KMS-11 (cell line): ENCODE data around the gene GABPB2.

Experiments
- H2AFZ ChIP-seq: fragments of 200-600 bp; sonication (generic); 2 replicates; pipeline ENCODE4 v1.6.1; 2016; ENCODE audit warnings: antibody characterized with exemption, mixed run types, low read depth
- H3K27ac ChIP-seq: fragments of 200-600 bp; sonication (generic); 2 replicates; pipeline ENCODE4 v1.6.1; 2016; ENCODE audit warnings: mild to moderate bottlenecking, mixed run types
- H3K27me3 ChIP-seq: fragments of 200-600 bp; sonication (generic); 2 replicates; pipeline ENCODE4 v1.6.1; 2017; ENCODE audit warnings: mild to moderate bottlenecking, low read depth, mixed run types, moderate library complexity; ENCODE audit not compliant: insufficient read depth
- H3K36me3 ChIP-seq: fragments of 200-600 bp; sonication (generic); 2 replicates; pipeline ENCODE4 v1.6.1; 2017; ENCODE audit warnings: mild to moderate bottlenecking, mixed run types; ENCODE audit not compliant: insufficient read depth
- H3K4me1 ChIP-seq: fragments of 200-600 bp; sonication (generic); 2 replicates; pipeline ENCODE4 v1.6.1; 2016; ENCODE audit warnings: mild to moderate bottlenecking, low read depth, mixed run types; ENCODE audit not compliant: poor library complexity, severe bottlenecking
- H3K4me2 ChIP-seq: fragments of 200-600 bp; sonication (generic); 2 replicates; pipeline ENCODE4 v1.7.0; 2016; ENCODE audit warnings: mild to moderate bottlenecking, mixed run types
- H3K4me3 ChIP-seq: fragments of 200-600 bp; sonication (generic); IDR thresholded peaks from 2 replicates; pipeline ENCODE4 v1.6.1; 2017; ENCODE audit warnings: low read depth, low read length, mixed read lengths; ENCODE audit not compliant: insufficient read depth
- H3K79me2 ChIP-seq: fragments of 200-600 bp; sonication (generic); 2 replicates; pipeline ENCODE4 v1.6.1; 2016; ENCODE audit warnings: low read depth, mixed run types; ENCODE audit not compliant: insufficient read depth
- H3K9ac ChIP-seq: fragments of 200-600 bp; sonication (generic); 2 replicates; pipeline ENCODE4 v1.6.1; 2016; ENCODE audit warnings: mild to moderate bottlenecking, mixed run types
- H4K20me1 ChIP-seq: fragments of 200-600 bp; sonication (generic); 2 replicates; pipeline ENCODE4 v1.6.1; 2016; ENCODE audit warnings: mild to moderate bottlenecking, mixed run types; ENCODE audit not compliant: insufficient read depth
- TF ChIP-seq, protein P1 (sequence below): fragments of 200-600 bp; sonication (generic); conservative IDR thresholded peaks from 2 replicates; pipeline ENCODE4 v1.6.1; 2017; ENCODE audit warnings: low read depth, mild to moderate bottlenecking, antibody characterized with exemption, low read length, moderate library complexity, mixed read lengths

The GABPB2 gene

DNA sequence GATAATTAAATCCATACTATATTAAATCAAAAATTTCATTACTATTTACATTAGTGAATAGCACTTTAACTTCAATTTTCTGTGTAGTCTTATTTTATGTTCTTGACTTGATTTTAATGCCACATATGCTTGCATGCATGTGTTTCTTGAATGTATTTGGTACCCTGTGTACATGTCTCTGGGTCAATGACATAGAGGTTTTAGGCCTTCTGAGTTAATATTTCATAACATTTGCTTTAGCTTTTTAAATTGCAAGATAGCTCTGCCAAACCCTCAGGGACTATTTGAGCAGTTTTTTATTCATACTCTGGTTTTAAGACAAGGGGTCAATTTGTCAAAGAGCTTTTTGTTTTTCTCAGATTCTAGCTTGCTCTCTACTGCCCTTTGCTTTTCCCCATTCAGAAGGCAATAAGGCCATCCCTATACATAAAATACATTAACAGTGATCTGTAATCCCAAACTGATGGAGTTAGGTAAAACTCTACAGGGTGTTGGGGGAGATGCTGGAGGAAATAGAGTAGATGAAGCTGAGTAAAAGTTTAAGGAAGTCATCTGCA is 5.4 kb upstream of the GABPB2 start:
- H3K79me2 ChIP-seq, result 0 out of 2 replicates have a peak, but pooled peaks cover under 1% of the 10 kb centered on the region
- no peak overlapping the region for H3K4me3 ChIP-seq
- H3K27me3 ChIP-seq, result no peaks in the 10 kb centered on the region
- H3K27ac ChIP-seq, result no peak overlapping the region
- no peaks in the 10 kb centered on the region for H4K20me1 ChIP-seq
- H2AFZ ChIP-seq, result no peak overlapping the region
- H3K9ac ChIP-seq, result no peak overlapping the region
- H3K4me2 ChIP-seq, result no peak overlapping the region
- no peaks in the 10 kb centered on the region for H3K36me3 ChIP-seq
- H3K4me1 ChIP-seq, result peaks cover 8% of the 10 kb centered on the region
- TF ChIP-seq, protein P1, sequence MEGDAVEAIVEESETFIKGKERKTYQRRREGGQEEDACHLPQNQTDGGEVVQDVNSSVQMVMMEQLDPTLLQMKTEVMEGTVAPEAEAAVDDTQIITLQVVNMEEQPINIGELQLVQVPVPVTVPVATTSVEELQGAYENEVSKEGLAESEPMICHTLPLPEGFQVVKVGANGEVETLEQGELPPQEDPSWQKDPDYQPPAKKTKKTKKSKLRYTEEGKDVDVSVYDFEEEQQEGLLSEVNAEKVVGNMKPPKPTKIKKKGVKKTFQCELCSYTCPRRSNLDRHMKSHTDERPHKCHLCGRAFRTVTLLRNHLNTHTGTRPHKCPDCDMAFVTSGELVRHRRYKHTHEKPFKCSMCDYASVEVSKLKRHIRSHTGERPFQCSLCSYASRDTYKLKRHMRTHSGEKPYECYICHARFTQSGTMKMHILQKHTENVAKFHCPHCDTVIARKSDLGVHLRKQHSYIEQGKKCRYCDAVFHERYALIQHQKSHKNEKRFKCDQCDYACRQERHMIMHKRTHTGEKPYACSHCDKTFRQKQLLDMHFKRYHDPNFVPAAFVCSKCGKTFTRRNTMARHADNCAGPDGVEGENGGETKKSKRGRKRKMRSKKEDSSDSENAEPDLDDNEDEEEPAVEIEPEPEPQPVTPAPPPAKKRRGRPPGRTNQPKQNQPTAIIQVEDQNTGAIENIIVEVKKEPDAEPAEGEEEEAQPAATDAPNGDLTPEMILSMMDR, result no peak

DNA sequence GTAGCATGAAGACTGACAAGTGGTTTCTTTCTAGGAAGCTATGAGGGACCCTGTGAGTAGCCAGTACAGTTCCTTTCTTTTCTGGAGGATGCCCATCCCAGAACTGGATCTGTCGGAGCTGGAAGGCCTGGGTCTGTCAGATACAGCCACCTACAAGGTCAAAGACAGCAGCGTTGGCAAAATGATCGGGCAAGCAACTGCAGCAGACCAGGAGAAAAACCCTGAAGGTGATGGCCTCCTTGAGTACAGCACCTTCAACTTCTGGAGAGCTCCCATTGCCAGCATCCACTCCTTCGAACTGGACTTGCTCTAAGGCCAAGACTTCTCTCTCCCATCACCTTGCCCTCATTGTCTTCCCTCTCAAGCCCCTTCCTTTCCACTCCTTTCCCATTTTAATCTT is 3.4 kb upstream of the GABPB2 start:
- no peaks in the 10 kb centered on the region for H4K20me1 ChIP-seq
- no peak overlapping the region for H3K4me3 ChIP-seq
- no peak overlapping the region for H2AFZ ChIP-seq
- H3K27ac ChIP-seq, result no peak overlapping the region
- peaks cover 17% of the 10 kb centered on the region for H3K4me1 ChIP-seq
- no peaks in the 10 kb centered on the region for H3K36me3 ChIP-seq
- TF ChIP-seq, protein P1, result no peak
- no peak overlapping the region for H3K4me2 ChIP-seq
- peaks cover 9% of the 10 kb centered on the region for H3K79me2 ChIP-seq
- H3K9ac ChIP-seq, result no peak overlapping the region
- no peaks in the 10 kb centered on the region for H3K27me3 ChIP-seq

DNA sequence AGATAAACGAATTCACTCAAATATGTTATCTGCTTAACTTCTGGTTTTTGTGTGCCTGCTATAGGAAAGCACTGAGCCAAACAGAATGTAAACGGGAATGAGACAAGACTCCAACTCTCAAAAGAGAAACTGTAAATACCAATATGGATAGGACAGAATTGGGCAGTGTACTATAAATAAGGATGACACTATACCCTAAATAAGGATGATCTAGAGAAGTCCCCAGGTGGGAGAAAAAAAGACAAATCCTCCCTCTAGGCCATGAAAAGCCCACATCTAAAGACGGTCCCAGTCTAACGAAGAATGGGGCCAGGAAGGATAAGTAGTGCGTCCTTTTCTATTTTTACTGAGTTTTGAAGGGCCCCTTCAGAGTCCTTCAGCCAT is 1.5 kb upstream of the GABPB2 start:
- Histone ChIP-seq H3K36me3 (no peaks in the 10 kb centered on the region), H3K4me3 (no peak overlapping the region), H3K79me2 (peaks cover 12% of the 10 kb centered on the region), H3K27ac (no peak overlapping the region), H2AFZ (no peak overlapping the region), H3K4me1 (peaks cover 19% of the 10 kb centered on the region), H3K9ac (no peak overlapping the region), H3K4me2 (no peak overlapping the region), H4K20me1 (no peaks in the 10 kb centered on the region), H3K27me3 (no peaks in the 10 kb centered on the region)
- TF ChIP-seq, protein P1, result no peak

DNA sequence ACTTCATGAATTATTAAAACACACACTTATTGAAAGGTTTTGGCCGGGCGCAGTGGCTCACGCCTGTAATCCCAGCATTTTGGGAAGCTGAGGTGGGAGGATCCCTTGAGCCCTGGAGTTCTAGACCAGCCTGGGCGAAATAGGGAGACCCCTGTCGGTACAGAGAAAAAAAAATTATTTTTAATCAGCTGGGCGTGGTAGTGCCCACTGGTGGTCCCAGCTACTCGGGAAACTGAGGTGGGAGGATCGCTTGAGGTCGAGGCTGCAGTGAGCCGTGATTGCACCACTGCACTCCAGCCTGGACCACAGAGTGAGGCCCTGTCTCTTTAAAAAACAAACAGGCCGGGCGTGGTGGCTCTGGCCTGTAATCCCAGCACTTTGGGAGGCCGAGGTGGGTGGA is 1.7 kb downstream of the GABPB2 start:
- Histone ChIP-seq H2AFZ (no peak overlapping the region), H3K4me2 (no peak overlapping the region)
- TF ChIP-seq, protein P1, result no peak

More for the DNA sequence above, 1.7 kb downstream of the GABPB2 start:
- H3K9ac ChIP-seq, result no peak overlapping the region
- no peaks in the 10 kb centered on the region for H3K27me3 ChIP-seq
- H3K36me3 ChIP-seq, result no peaks in the 10 kb centered on the region
- no peak overlapping the region for H3K27ac ChIP-seq
- H4K20me1 ChIP-seq, result no peaks in the 10 kb centered on the region
- peaks cover 12% of the 10 kb centered on the region for H3K79me2 ChIP-seq
- H3K4me1 ChIP-seq, result peaks cover 19% of the 10 kb centered on the region
- H3K4me3 ChIP-seq, result no peak overlapping the region
